K562 treated with DMSO at 1 percent for 48 hours (cell line): ENCODE results near the gene AKAP17A. TPM values are rescaled to one million over a fixed set of nuclear protein-coding genes. Genes with fewer than 3 reads are reported as not detected.

Source experiments
- total RNA-seq: library from RNA; unstranded; fragments of 300-600 nt; gene quantifications from 2 replicates; pipeline ENCODE4 v1.2.3, GENCODE V29; 2022; ENCODE audit warnings: low replicate concordance; ENCODE audit errors: extremely low read depth

Gene AKAP17A, protein sequence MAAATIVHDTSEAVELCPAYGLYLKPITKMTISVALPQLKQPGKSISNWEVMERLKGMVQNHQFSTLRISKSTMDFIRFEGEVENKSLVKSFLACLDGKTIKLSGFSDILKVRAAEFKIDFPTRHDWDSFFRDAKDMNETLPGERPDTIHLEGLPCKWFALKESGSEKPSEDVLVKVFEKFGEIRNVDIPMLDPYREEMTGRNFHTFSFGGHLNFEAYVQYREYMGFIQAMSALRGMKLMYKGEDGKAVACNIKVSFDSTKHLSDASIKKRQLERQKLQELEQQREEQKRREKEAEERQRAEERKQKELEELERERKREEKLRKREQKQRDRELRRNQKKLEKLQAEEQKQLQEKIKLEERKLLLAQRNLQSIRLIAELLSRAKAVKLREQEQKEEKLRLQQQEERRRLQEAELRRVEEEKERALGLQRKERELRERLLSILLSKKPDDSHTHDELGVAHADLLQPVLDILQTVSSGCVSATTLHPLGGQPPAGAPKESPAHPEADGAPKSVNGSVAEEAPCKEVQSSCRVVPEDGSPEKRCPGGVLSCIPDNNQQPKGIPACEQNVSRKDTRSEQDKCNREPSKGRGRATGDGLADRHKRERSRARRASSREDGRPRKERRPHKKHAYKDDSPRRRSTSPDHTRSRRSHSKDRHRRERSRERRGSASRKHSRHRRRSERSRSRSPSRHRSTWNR
- not detected in 2 replicates for total RNA-seq

DNA sequence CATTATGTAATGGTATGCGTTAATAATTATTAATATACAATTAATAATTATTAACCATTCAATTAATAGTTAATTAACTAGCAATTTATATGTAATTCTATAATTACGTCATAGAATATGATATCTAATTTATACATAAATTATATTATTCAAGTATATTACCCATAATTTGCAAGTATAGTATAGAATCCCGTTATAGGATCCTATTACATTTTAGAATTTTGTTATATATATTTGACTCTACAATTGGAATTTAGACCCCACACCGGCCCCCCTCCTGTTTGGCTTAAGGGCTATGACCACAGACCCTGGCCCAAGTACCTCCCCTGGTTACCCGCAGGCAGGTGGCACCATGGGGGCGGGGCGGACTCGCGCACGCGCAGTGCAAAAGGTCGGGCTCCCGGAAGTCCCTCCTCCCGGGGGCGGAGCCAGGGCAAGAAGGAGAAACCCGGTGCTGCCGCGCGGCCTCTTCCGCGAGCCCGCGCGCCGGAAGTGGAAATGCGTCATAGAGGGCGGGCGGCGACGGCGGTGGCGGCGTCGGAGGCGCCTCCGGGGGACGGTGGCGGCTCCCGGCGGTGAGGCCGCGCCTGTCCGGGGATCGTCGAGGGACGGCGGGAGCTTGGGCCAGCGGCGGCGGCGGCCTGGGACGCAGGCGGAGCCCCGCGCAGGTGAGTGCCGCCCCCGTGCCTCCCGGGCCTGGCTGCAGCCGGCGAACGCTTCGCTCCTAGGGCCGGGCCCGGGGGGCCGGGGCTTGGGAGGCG, at the start of gene AKAP17A:
Gene AKAP17A, plus strand, starts transcription at position 503 of the 761 bp plus-strand sequence. CDS start 1,859 bp downstream, outside the sequence.

DNA sequence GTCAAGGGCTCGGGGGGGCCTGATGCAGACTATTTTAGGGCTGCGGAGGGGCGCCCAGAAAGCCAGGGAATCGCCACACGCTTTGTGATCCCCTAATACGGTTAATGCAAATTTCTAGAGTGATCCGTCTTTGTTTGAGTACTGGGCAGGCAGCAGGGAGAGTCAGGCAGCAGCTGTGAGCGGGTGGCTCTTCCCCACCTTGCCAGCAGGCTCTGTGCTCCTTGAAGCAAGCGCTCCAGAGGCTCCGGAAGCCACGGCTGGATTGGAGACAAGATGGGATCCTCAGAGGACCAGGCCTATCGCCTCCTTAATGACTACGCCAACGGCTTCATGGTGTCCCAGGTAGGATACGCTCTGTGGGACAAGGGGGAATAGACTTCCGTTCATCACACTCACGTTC, 23.5 kb downstream of the AKAP17A start, which contains the start of gene ASMT:
Gene ASMT, plus strand, starts transcription at position 133 of the 400 bp plus-strand sequence. Its CDS starts 141 bp downstream, at position 274.

Other genes starting within 250 kb of the AKAP17A start
- 193 TPM in 1 of 2 replicates, not detected in the other for gene SLC25A6, start 199.5 kb upstream of the AKAP17A start, total RNA-seq
- not detected in 2 replicates for gene ASMTL, start 138.7 kb upstream of the AKAP17A start, total RNA-seq
- not detected in 2 replicates for gene P2RY8, start 54.4 kb upstream of the AKAP17A start, total RNA-seq
- not detected in 2 replicates for gene ASMT, start 23.5 kb downstream of the AKAP17A start, total RNA-seq